GM19023 (cell line): ENCODE results near the gene ESR2.
"Not testable (repeated sequence)": the region's sequence is repeated elsewhere in the genome, so short reads cannot be mapped to it uniquely, and the experiment has no call there.

Experiments
- ATAC-seq: cut with Tn5 transposase; IDR thresholded peaks from one replicate; pipeline ENCODE4 v1.9.1; 2021; ENCODE audit warnings: mild to moderate bottlenecking, moderate library complexity; ENCODE audit not compliant: unreplicated experiment

ESR2 gene

DNA sequence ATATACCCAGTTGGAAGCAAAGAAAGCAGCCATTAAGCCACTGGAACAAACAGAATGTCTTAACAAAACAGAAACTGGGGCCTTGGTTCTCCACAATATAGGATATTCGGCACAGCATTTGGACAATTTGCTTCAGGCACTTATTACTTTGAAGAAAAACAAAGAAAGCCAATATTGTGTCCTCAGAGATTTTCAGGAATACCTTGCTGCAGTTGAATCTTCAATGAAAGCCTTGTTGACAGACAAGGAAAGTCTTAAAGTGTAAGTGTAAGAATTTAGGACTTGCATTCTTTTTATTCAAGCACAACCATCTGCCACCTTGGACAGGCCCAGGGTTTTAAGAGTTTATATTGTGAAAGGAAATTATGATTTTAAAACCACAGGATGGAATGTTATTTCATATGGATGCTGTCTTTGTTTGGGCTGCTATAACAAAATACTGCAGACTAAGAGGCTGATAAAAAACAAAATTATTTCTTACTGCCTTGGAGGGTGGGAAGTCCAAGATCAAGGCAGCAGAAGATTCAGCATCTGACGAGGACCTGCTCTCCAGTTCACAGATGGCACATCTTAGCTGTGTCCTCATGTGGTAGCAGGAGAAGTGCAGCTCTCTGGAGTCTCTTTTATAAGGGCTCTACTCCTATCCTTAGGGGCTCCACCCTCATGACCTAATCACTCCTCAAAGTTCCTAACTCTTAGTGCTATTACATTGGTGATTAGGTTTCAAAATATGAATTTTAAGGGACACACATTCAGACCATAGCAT, 244.4 kb downstream of the ESR2 start:
- ATAC-seq: no peak

DNA sequence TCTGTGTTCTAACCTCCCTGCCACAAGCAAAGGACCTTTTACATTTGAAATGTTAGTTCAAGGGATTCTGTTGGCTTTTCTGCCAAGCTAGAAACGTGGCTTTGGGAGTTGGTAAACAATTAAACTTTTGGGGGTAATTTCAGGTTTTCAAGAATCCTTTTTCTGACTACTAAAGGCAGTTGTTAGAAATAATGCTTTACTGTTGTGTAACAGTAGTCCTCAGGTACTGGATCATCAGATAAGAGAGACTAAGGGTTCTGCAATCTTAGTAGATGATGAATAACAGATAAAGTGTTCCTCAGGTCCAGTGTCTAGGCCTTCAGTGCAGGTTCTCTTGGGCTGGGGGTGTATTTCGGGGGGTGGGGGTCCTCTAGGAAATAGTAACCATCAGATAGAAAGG, 249.1 kb downstream of the ESR2 start:
- ATAC-seq: no peak

DNA sequence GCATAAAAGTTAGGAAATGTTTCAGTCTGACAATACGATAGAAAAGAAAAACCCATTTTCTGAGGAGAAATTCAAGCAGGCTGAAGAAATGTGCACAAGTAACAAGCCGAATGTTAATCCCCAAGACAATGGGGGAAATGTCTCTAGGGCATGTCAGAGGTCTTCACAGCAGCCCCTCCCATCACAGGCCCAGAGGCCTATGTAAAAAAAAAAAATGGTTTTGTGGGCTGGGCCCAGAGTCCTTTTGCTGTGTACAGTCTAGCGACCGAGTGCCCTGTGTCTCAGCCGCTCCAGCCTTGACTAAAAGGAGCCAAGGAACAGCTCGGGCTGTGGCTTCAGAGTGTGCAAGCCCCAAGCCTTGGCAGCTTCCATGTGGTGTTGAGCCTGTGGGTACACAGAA, 250.9 kb downstream of the ESR2 start:
- not testable (repeated sequence) for ATAC-seq

DNA sequence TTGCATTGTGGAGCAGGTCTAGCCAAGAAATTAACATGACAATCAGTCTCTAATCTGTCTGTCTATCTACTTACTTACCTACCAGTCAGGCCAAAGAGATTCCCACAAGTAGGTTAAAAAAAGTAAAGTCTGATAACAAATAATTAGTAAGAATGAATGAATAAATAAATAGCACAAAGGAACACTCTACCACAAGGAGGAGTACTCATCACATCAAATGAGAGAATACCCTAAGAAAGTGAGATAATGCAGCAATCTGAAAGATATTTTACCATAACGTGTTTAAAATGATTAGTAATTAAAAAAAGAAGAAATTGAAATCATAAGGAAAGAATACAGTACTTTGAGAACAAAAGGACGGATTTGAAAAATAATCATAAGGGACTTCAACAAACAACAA, 254.1 kb downstream of the ESR2 start:
- ATAC-seq: no peak

DNA sequence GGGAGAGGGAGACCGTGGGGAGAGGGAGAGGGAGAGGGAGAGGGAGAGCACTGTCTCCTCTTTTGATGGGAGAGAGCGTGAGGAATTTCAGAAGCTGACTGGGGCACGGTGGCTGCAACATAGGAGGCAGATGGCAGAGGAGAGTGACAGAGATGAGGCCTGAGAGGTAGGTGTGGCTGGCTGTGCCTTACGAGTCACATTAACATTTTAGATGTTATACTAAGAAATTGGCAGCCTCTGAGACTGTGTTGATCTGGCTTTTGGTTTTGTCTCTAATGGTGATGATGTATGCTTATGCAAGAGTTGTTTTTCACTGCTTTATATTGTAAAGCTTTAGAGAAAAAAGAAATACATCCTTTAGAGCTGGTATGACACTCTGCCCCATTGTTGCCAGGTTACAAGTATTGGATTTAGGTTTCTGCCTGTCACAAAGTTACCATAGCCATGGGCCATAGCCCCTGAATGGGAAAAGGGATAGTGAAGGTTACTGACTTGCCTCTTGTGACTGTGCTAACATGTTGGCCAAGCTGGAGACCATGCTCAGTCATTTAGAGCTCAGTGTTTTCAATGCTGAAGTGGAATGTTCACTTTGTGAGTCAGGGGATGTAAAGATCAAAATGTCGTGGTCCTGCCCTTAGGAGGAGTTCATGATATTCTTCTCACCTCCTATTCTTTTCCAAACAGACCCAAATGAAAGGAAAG, 255.2 kb downstream of the ESR2 start:
- ATAC-seq: no peak

DNA sequence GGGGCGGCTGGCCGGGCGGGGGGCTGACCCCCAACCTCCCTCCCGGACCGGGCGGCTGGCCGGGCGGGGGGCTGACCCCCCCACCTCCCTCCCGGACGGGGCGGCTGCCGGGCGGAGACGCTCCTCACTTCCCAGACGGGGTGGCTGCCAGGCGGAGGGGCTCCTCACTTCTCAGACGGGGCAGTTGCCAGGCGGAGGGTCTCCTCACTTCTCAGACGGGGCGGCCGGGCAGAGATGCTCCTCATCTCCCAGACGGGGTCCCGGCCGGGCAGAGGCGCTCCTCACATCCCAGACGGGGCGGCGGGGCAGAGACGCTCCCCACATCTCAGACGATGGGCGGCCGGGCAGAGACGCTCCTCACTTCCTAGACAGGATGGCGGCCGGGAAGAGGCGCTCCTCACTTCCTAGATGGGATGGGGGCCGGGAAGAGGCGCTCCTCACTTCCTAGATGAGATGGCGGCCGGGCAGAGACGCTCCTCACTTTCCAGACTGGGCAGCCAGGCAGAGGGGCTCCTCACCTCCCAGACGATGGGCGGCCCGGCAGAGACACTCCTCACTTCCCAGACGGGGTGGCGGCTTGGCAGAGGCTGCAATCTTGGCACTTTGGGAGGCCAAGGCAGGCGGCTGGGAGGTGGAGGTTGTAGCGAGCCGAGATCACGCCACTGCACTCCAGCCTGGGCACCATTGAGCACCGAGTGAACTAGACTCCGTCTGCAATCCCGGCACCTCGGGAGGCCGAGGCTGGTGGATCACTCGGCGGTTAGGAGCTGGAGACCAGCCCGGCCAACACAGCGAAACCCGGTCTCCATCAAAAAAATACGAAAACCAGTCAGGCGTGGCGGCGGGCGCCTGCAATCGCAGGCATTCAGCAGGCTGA, 256.1 kb downstream of the ESR2 start:
- not testable (repeated sequence) for ATAC-seq

DNA sequence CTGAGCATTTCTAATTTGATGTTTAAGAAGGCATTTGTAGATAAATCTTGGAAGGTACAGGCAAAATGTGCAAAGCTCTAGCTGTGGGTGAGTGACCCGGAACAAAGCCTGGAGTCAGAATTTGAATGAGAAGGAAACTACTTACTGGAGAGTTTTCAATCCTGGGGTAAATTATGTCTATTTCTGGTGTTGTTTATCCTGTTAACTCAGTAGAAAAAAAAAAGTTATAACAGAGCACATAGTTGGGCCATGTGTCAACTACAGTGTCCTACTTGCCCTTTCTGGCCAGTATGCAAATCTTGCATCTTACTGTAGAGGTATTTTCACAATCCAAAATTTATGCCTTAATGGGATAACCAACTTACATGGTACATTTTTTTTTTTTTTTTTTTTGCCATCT, 259.0 kb downstream of the ESR2 start:
- no peak for ATAC-seq
